SHP77 treated with DMSO at 0.1 percent for 48 hours (cell line): ENCODE measurements around the gene PARD6G.
"Not testable (repeated sequence)": the region's sequence is repeated elsewhere in the genome, so short reads cannot be mapped to it uniquely, and the experiment has no call there.

Experiments
- DNase-seq: peaks from one replicate; lab custom pipeline; 2025; lab: John Stamatoyannopoulos, UW

Gene PARD6G

DNA sequence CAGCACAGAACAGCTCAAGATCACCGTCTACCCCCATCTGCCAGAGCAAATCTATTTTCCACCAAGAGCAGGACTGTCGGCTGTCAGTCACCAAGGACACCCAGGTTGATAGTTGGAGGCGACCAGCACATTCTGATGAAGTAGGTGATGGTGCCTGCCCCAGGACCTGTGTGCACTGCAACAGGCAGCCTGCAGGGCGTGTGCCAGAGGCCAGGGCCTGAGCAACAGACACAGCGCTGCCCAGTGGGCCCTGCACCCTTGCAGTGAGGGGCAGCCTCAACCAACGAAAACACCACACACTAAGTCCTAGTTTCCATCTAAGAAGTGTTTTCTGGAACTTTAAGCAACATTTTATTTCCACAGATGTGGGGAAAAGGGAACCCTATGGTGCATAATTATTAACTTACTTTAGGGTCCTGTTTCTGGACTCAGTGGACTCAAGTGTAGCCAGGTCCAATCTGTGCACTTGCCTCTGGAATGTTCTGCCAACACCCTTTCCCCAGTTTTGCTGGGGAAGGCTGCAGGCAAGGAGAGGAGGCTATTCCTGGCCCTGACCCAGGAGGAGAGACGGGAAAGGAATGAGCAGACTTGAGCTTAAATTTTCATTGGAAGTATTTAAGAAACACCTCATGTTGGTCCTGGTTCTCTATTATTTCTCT lies 76.8 kb downstream of the PARD6G start:
- DNase-seq = no peak

GRCh38 chr18:80169607-80170006 lies 77.7 kb downstream of the PARD6G start:
- no peak for DNase-seq

GRCh38 chr18:80168982-80169381 lies 78.3 kb downstream of the PARD6G start:
- DNase-seq = no peak

- DNase-seq = no peak
Observed at GRCh38 chr18:80168346-80168745, 79.0 kb downstream of the PARD6G start.

DNA sequence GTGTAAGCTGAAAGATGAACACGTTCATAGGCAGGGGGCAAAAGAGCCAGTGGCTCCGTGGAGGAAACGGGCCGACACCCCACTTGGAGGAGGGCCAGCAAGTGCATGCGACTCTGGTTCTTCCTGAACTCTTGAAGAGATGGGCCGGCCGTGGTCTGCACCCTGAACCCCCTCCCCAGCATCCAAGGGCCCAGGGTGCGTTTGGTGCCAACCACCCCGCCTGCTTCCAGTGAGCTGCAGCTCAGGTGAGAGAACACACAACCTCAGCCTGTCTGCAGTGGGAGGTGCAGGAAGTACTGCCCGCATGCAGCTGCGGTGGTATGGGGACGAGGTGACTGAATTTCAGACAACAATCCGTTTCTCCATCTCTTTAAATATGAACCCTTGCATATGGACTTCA lies 79.4 kb downstream of the PARD6G start:
- DNase-seq = no peak

DNA sequence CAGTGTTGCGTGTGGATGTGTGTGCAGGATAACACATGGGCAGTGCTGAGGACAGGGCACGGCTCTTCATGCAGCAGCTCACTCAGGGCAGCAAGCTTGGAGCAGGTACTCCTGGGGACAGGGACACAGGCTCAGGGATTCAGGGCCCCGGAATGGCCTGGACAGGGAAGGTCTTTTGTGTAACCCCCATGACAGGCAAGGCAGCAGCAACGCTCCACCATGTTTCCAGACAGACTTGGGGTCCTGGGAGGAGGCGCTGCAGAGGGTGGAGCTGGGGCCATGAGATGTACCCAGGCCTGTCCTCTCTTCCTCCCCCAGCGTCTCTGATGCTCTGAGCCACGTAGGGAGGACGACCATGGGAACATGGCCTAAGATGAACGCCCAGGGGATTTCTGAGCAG lies 80.0 kb downstream of the PARD6G start:
- DNase-seq = no peak

GRCh38 chr18:80166725-80167124 lies 80.6 kb downstream of the PARD6G start:
- DNase-seq = no peak

- DNase-seq = no peak
Observed at GRCh38 chr18:80166240-80166639, 81.1 kb downstream of the PARD6G start.

DNA sequence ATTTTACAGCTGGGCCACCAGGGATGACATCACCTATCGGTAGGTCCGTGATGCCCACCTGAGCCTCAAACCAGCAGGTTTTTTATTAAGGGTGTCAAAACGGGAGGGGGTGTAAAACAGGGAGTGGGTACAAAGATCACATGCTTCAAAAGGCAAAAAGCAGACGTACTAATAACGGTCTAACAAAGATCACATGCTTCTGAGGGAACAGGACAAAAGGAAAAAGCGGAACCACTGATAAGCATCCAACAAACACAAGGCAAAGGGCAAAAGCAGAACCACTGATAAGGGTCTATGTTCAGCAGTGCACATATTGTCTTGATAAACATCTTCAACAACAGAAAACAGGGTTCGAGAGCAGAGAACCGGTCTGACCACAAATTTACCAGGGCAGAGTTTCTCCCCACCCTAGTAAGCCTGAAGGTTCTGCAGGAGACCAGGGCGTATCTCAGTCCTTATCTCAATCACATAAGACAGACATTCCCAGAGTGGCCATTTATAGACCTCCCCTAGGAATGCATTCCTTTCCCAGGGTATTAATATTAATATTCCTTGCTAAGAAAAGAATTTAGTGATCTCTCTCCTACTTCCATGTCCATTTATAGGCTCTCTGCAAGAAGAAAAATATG lies 82.5 kb downstream of the PARD6G start:
- not testable (repeated sequence) for DNase-seq

GRCh38 chr18:80163183-80163582 lies 84.1 kb downstream of the PARD6G start:
- no peak for DNase-seq

DNA sequence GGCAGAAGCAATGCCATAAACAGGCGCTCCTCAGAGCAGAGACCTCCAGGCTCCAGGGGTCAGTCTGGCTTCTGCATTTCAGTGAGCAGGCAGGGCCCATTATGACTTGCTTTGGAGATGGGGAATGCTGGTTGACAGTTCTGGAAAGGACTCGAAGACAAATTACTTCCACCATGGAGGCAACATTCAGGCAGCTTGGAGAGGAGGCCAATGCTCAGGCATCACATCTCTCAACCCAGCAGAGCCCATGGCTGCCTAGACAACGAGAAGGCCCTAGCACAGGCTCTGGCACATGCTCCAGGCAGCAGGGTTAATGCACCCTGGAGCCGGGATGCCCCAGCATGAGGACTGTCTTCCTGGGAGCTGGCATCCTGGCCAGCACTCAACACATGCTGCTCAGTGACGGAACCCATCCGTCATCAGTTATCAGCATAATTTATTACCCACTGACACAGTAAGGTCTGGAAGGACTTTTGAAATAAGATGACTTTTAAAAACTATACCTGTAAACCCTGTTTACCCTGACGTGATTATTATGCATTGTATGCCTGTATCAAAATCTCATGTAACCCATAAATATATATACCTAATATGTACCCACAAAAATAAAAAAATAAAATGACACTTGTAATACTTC lies 85.4 kb downstream of the PARD6G start:
- DNase-seq = no peak

GRCh38 chr18:80159713-80160636 lies 87.3 kb downstream of the PARD6G start:
- no peak for DNase-seq

DNA sequence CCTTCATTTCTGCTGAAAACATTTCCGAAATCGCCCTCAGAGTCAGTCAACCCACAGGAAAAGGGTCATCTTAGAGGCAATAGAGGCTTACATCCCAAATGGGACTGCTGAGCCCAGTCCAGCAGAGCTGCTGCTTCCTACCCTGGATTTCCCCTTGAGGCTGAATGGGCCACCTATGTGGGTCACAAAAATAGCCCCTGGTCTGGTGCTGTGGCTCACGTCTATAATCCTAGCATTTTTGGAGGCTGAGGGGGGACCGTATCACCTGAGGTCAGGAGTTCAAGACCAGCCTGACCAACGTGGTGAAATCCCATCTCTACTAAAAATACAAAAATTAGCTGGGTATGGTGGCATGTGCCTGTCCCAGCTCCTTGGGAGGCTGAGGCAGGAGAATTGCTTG lies 88.9 kb downstream of the PARD6G start:
- no peak for DNase-seq

- no peak for DNase-seq
Observed at GRCh38 chr18:80157708-80158343, 89.5 kb downstream of the PARD6G start.

GRCh38 chr18:80154293-80154692 lies 93.0 kb downstream of the PARD6G start:
- no peak for DNase-seq

DNA sequence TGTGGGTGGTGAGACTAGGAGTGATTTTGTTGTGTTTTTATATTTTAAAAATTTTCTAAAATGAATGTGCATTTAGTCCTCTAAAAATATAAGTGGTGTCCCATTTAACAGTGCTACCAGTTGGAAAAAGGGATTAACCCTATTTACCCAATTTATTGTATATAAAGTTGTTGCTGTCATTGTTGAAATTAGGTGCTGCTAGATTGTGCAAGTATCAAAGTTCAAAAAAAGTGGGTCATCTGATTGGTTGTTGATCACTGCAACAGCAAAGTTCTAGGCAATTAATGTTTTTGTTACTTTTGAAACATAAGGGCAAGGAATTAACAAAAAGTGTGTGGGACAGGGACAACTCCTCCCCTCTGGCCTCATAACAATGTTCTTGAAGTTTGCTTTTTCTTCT lies 97.6 kb downstream of the PARD6G start:
- DNase-seq = no peak

DNA sequence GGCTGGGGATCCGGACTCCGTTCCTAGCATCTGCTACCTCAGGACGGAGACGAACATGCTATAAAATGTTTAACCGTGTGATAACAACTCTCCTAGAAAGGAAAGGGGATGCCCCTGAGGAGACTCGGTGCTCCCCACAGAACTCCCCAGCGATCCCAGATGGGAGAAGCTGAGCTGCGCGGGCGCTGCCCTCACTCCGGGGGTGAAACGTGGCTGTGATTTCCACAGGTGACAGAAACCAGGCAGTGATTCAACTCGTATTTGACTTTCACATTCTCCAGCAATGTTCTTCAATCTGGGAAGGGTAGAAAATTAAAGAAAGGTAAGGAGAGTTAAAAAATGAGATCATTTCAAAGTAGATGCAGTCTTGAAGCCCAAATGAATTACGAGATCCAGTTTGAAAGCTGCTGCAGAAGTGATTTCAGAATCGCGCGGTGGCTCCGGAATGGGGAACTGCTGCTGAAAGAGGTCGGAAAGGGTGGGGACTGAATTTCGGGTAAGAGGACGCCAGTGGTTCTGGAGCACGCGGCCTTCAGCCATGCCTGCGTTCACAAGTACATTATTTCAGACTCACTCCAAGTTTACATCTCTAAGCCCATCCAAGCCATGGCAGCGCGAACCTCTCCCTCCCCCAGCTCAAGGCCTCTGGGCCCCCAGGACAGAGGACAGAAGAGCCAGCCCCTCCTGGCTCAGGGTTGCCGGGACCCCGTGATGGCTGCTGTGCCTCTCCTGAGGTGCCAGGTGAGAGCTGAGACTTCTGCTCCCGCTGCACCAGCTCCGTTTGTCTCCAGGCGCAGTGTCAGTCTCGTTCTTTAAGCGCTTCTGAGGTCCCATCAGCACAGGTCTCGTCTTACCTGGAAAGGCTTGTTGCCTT lies 98.8 kb downstream of the PARD6G start:
- no peak for DNase-seq

DNA sequence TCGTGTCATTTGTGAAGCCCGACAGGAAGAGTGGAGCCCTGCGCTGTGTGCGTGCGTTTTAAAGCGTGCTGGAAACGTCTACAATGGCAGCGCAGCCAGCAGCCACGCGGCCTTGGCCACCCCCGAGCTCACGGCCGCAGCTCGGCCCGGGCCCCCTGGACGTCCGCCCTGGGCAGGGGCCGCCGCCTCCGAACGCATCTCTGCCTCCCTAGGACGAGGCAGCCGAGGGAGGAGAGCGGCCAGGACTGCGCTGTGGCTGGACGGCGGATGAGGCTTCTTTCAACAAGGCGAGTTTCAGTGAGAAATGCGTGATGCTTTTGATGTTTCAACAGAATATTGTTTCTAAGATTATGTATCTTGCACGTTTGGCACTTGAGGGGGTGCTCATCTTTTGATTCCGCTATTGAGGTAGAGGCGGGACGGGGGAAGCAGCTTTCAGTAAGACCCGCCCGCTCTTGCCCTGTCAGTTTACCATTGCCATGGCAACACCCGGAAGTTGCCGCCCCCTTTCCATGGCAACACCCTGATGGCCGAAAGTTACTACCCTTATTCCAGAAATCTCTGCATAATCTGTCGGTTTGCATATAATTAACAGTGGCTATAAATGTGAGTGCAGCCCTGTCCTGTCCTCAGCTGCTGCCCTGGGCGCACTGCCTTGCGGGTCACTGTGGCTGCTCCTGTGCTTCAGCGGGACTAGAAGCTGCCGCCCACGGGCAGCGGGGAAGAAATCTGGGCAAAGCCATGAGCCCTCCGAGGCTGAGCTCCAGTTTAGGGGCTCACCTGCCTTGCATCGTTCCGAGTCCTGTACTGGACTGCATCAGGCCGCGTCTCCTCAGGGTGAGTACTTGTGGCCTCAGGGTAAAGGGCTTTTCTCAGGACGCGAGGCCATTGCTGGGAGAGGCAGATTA lies 99.6 kb downstream of the PARD6G start:
- peak; percentile 92 for DNase-seq

DNA sequence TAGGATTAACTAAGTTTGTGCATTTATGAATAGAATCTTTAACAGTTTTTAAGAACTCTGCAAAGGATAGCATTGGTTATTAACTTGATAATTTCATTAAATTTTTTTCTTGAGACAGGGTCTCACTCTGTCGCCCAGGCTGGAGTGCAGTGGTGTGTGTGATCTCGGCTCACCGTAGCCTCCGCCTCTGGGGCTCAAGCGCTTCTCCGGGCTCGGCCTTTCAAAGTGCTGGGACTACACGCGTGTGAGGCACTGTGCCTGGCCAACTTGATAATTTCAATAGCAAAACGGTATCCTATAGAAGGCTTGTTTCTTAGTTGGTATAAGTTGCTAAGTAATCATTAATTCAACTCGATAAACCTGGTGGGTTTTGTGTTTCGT lies 100.3 kb downstream of the PARD6G start:
- DNase-seq = no peak
